Stimulated activated CD8-positive, alpha-beta memory T cell treated with anti-CD3 and anti-CD28 coated beads, Interleukin-12 subunit alpha, Interleukin-12 subunit beta, amount 100 ng/mL, for 24 hours (primary cell): Measurements from ENCODE around the gene GBP1.
"Not testable (repeated sequence)": the region's sequence is repeated elsewhere in the genome, so short reads cannot be mapped to it uniquely, and the experiment has no call there.

ENCODE experiments used
- DNase-seq: peaks from one replicate; pipeline ENCODE4 v3.0.0-alpha.2; 2020; ENCODE audit errors: extremely low read depth

GBP1 gene, protein sequence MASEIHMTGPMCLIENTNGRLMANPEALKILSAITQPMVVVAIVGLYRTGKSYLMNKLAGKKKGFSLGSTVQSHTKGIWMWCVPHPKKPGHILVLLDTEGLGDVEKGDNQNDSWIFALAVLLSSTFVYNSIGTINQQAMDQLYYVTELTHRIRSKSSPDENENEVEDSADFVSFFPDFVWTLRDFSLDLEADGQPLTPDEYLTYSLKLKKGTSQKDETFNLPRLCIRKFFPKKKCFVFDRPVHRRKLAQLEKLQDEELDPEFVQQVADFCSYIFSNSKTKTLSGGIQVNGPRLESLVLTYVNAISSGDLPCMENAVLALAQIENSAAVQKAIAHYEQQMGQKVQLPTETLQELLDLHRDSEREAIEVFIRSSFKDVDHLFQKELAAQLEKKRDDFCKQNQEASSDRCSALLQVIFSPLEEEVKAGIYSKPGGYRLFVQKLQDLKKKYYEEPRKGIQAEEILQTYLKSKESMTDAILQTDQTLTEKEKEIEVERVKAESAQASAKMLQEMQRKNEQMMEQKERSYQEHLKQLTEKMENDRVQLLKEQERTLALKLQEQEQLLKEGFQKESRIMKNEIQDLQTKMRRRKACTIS

DNA sequence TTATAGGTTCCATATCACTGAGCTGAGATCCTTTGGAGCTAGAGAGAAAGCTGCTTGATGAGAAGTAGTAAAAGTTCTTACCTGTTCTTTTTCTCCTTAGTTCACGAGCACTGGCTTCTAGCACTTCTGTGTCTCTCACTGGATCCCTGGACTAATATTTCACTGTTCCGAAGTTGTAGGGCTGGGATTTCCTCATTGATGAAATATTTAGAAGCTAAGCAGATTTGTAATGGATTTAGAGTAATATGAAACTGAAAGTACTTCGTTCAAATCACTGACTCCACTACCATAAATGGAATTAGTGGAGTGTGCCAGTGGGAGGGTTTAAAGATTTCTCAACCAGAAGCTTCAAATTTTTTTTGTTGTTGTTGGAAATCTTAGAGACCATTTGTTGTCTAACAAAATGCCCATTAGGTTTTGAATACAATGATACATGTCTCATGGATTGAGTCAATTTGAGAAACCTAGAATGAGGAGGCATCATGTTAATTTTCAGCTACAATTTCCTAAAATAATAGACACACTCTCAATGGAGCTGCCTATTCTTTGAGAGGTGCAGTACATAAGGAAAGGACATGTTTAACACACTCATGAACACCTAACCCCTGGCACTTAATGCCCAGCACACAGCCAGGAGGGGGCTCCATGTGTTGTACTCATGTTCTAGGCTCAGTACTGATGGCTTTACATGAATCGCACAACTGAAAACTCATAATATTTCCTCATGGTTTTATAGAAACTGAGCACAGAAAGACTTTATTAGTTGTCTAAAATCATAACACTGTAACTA lies at the start of gene GBP1:
GBP1 (minus strand) TSS at position 130 of the 790 bp plus-strand sequence. CDS start 1,974 bp downstream, outside the sequence.
- no peak for DNase-seq

DNA sequence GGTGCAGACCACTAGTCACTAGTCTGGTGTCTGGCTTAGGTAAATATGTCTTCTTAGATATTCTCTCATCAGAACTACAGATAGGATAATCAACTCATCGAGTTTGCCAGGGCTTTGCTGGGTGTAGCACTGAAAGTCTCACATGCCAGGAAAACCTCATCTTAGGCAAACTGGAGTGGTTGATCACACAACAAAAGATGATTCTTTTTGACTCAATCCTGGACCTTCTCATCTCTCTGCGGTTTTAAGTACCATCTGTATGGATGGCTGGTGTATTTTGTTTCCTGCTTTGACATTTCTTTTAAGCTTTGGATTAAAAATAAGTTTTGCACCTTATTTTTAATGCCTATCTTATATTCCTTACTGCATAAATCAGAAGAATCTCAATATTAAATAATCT lies 49.7 kb upstream of the GBP1 start:
- DNase-seq = no peak

DNA sequence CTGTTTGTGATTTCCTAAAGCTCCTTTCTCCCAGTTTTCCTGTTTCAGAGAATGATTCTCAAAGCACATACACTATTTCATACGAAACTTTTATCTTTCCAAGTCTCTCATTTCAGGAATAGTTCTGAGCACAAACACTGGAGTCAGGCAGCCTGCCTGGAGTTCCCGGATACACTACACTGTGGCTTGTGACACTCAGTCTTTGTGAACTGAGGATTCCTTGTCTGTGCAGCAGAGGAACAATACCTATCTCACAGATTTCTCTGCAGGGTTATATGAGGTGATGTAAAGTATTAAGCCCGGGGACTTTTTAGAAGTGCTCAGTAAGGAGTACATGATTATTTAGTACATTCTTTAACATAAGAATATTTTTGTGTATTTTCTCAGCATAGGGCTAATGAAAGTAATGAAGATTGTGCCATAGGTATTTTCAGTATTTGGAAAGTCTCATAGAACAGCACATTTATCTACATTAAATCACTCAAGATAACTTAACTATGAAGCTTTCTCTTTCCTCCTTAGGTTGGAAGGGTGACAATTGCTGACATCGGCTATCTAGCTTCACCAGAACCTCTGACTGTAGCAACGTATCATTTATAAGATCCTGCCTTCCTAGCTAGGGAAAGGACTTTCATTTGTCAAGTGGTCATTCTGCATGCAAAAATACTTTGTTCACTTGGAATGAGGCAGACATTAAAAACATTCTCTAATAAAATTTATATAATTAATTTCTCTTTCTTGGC lies 48.0 kb upstream of the GBP1 start:
- DNase-seq = no peak

DNA sequence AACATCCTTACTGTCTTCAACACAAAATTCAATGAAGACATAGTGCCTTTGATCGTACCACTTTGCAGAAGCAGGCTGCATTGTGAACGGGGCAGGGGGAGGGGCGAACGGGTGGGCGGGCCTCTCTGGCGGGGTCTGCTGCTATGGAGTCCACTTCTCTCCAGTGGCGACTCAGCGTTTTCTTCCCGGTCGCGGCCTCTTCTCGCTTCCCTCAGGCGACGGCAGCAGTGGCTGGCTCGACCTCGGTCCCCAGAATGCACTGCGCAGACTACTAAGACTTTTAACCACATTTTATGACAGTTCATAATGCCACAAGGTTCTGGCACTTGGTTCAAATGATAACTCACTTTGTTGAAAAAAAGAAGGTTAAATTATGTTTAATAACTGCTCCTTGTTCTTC lies 39.7 kb upstream of the GBP1 start:
- no peak for DNase-seq

DNA sequence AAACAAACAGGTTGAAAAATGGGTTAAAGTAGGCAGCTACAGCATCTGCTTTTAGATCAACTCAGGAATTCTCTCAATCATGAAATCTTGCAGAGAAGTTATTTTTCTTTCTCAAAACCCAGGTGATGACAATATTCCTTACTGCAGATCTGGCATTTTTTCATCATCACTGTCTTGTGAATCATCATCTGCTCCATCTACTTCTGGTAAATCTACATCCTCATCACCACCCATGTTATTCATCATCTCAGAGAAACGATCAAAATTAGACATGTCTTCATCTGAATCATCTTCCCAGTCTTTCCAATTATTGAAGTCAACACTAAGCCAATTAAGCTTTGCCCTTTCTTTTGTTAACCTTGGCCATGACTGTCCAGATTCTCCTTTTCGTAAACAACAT lies 39.1 kb upstream of the GBP1 start:
- no peak for DNase-seq

DNA sequence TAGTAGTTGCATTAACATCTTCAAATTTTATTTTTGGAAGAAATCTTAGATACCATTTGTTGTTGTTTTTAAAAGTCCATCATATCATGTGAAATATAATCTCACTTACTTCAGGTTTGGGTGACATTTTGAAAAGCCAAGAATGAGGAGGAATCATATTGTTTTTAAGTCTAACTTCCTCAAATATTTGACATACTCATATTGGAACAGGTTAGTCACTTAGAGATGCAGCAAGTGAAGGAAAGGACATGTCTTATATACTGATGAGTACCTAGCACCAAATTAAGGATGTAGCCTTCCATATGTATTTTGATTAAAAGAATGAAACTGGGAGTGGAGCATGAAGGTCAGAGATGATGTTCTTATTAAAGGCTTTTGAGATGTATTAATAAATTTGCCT lies 37.0 kb upstream of the GBP1 start:
- no peak for DNase-seq

DNA sequence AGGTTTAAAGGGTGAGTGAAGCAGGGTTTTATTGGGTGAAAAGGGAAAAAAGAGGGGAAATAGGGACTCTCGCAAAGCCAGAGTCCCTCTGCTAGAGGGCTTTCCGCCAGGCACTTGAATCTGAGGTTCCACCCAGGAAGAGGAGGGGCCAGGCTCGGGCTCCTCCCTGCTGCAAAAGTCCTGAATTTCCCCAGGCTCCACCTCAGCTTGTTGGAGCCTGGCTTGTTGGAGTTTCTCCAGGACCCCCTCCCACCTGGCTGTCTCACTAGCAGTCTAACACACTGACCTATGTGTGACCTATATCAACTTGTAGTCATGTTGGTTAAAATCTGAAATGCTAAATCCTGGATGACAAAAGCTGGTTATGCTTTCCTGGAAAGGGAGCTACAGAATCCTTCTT lies 35.4 kb upstream of the GBP1 start:
- DNase-seq = no peak

DNA sequence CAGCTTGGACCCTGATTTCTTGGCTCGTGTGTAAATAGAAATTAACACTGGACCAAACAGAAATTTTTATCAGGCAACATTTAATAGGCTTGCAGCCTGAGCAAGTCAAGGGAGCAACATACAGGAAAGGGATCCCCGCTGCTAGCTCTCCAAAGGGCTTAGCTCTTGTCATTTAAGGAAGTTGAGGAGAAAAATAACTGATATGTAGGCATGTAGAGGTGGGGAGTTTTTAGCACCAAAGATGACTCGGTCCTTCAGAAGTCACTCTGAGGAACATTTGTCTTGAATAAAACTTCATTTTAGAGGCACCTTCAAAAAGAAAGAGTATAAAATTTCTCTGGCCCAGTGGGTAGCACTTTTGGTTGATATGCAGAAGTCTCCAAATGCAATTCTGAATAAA lies 33.8 kb upstream of the GBP1 start:
- no peak for DNase-seq

DNA sequence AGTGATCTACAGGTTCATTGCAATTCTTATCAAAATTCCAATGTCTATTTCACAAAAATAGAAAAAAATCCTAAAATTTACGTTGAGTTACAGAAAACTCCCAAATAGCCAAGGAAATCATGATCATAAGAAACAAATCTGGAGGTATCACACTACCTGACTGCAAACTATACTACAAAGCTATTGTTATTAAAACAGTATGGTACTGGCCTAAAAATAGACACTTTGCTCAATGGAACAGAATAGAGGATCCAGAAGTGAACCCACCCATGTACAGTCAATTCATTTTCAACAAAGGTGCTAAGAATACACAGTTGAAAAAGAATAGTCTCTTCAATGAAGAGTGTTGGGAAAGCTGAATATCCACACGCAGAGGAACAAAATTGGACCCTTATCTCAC lies 30.7 kb upstream of the GBP1 start:
- no peak for DNase-seq

DNA sequence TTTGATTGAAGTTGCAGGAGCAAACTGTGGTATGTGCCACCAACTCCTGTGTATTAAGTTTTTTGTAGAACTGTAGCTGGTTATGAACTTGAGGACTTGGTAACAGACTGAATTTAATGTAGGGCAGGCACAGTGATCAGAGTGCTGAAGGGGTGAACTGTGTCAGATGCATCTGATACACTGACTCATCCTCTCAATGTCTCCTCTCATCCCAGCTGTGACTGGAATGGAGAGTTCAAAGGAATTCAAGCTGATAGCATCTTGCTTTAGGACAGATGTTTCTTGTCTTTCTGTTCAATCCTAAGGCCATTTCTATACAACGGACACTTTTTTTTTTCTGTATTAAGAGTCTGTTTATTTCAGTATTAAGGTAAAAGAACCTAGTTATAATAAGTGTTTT lies 25.0 kb upstream of the GBP1 start:
- DNase-seq = no peak

DNA sequence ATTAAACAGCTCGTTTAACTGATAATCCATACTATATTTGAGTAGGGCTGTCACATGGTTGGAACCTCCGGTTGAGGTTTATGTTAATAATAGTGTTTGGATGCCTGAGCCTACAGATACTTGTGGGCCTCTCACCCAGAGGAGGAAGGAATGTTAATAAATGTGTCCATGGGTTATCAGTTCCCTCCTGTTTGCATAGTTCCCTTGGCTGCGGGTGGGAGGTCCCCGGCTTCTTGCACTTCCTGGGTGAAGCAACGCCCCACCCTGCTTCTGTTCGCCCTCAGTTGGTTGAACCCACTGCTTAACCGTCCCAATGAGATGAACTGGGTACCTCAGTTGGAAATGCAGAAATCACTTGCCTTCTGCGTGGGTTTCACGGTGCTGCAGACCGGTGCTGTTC lies 23.6 kb upstream of the GBP1 start:
- no peak for DNase-seq

DNA sequence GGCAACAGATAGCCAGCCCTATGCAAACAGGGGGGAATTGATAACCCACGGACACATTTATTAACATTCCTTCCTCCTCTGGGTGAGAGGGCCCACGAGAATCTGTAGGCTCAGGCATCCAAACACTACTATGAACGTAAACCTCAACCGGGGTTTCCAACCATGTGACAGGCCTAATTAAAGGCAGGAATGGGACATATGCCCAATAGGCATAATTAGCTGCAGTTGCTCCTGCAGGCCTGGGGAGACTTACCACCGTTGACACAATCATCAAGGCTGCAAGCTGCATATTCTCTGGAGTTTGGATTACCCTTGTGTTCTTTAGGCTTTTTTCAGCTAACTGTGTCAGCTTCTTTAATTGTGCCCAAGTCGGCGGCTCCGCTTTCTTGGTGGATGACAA lies 22.2 kb upstream of the GBP1 start:
- DNase-seq = no peak

DNA sequence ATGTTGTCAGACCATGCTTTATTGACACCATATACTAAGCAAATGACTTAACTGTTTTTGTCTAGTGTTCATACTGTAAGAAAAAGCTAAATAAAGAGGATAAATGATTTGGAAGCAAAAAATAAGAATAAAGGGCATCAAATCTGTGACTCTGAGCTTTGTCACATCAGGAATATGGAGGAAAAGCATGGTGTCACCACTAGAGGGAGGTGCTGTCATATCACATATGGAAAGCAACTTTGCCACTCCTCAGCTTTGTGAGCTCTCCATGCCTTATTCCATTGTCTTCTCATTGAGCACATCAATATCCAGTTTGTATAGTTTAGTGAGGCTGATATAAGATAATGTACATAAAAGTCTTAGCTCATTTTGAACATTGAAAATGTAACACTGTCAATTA lies 20.8 kb upstream of the GBP1 start:
- no peak for DNase-seq

DNA sequence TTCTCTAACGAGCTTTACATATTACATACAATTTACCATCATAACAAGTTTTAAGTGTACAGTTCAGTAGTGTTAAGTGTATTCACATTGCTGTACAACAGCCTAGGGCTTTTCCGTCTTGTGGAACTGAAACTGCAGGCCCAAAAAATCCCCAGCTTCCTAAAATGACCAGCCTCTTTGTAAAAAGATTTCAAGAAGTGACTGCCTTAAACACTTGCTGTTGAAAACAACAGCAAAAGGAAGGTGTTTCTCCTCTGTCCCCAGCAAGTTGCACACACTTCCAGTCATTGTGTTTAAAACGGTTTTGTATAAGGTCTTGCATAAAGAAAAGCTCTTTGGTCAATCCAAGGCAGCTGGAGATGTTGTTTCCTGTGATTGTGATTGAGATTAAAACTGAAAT lies 16.0 kb upstream of the GBP1 start:
- no peak for DNase-seq

DNA sequence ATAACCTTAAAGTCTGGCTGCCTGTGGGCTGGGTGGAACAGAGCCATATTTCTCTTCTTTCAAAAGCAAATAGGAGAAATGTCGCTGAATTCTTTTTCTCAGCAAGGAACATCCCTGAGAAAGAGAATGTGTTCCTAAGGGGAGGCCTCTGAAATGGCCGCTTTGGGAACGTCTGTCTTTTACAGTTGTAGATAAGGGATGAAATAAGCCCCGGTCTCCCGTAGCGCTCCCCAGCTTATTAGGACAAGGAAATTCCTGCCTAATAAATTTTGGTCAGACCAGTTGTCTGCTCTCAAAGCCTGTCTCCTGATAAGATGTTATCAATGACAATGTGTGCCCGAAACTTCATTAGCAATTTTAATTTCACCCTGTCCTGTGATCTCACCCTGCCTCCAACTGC lies 15.1 kb upstream of the GBP1 start:
- not testable (repeated sequence) for DNase-seq

DNA sequence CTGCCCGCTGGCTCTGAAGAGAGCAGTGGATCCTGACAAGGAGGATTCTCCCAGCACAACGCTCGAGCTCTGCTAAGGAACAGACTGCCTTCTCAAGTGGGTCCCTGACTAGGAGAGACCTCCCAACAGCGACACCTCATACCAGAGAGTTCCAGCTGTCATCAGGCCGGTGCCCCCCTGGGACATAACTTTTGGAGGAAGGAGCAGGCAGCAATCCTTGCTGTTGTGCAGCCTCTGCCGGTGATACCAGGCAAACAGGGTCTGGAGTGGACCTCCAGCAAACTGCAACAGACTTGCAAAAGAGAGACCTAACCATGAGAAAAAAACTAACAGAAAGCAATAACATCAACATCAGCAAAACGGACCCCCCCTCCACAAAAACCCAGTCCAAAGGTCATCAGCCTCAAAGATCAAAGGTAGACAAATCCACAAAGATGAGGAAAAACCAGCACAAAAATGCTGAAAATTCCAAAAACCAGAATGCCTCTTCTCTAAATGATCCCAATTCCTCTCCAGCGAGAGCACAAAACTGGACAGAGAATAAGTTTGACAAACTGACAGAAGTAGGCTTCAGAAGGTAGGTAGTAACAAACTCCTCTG lies 7.6 kb upstream of the GBP1 start:
- not testable (repeated sequence) for DNase-seq

DNA sequence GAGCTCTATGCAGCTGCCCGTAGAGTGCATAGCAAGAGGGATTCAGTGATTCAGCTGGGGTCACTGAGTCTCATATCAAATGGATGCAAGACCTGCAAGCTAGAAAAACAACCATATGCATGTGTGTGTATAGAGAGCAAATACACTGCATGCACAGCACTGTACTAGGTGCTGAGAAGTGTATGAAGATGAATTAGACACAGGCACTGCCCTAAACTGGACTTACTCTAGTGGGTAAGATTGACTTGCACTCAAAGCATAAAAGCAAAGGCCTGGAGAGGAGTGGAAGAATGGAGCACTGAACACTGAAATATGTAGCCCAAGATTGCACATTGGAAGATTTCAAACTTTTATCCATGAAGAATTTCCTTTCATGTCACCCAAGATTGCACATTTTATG lies 5.5 kb upstream of the GBP1 start:
- DNase-seq = no peak

DNA sequence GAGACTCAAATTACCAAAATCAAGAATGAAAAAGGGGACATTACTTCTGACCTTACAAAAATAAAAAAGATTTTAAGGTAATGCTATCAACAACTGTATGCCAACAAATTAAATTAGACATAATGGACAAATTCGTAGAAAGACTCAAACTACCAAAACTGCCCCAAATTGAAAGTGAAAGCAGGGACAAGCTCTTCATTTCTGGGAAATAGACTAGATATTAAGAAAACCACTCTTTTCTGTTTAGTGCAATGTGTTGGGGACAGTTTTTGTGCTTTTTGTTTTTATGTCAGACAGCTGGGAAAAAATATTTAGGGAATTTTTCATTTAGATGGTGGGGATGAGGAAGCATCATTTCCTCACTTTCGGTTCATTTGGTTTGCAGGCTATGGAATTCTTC lies 4.9 kb upstream of the GBP1 start:
- DNase-seq = no peak

DNA sequence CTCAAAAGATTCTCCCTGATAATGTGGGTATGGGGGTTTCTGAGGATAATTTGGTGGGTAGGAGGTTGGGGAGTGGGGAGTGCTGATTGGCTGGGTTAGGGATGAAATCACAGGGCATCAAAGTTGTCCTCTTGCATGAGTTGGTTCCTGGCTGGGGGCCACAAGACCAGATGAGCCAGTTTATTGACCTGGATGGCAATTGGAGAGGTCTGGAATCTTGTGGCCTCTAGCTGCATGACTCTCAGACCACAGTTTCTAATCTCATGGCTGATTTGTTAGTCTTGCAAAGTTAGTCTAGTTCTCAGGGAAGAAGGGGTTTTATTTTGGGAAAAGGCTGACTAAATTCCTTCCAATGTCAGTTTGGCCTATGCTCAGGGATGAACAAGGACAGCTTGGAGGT lies 3.3 kb upstream of the GBP1 start:
- no peak for DNase-seq

DNA sequence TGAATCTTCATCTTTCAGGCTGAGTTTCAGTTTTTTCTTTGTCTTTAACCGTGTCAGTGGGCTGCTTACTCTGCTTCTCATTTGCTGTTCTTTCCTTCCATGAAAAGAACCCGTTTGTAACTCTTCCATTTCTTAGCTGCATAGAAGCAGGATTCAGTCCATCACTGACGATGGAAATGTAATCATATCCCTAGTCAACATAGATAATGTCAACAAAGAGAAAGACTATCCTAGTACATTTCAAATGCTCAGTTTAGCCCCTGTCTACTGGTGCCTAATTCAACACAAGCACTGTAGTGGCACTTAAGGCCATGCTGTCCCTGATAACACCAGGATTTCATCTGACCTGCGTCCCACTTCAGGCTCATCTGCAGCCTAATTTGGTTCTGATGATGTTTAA lies 376 bp downstream of the GBP1 start:
- no peak for DNase-seq

DNA sequence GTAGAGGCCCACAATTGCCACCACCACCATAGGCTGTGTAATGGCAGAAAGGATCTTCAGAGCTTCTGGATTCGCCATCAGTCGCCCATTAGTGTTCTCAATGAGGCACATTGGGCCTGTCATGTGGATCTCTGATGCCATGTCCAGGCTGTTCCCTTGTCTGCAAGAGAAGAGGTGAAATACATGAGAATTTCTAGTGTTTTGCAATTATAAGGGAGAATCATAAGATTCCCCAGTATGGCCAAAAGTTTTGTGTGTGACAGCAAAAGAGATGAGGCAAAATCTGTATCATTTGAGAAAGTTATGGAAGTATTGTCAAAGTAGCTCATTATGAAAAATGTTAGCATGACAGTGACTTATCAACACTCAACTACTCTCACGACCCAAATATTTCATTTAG lies 1.9 kb downstream of the GBP1 start:
- no peak for DNase-seq

DNA sequence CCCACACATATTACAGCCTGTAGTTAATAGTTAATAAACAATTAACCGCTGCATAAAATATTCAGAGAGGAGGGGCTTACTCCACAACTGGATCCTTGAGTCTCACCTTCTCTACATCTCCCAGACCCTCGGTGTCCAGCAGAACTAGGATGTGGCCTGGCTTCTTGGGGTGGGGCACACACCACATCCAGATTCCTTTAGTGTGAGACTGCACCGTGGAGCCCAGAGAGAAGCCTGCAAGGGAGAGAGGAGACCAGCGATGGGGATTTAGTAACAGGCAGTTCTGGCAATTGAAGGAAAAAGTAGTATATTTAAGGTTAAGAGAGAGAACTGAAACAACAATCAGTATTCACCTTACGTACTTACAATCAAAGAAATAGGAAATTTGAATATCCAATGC lies 4.9 kb downstream of the GBP1 start:
- DNase-seq = no peak
